Heart left ventricle (tissue), 16 donors: ENCODE results near the gene FGF19. TPM values are rescaled to one million over a fixed set of nuclear protein-coding genes. Genes with fewer than 3 reads are reported as not detected.

ENCODE experiments used
- ATAC-seq, 4 donors: fragments of 200-7000 bp; cut with Tn5 transposase; one replicate each; pipeline ENCODE4 v1.9.1; 2020 to 2022; ENCODE audit warnings: moderate library complexity in 4 of 4, mild to moderate bottlenecking in 3 of 4, moderate number of reproducible peaks in 1 of 4
- DNase-seq, 5 donors: peaks; one replicate each; pipeline ENCODE4 v3.0.0-alpha.2; 2020
- H3K27ac ChIP-seq, 12 donors: fragments of 200-600 bp; sonication (generic) in 4 of 12; one replicate each; pipeline versions ENCODE4 v1.5.0 to v1.8.0; 2016 to 2022; ENCODE audit warnings: mild to moderate bottlenecking in 2 of 12
- H3K27me3 ChIP-seq, 9 donors: fragments of 200-600 bp; sonication (generic) in 2 of 9; one replicate each; pipeline versions ENCODE4 v1.5.1 to v1.8.0; 2016 to 2022; ENCODE audit warnings: mild to moderate bottlenecking in 3 of 9
- H3K36me3 ChIP-seq, 9 donors: fragments of 200-600 bp; sonication (generic) in 2 of 9; one replicate each; pipeline versions ENCODE4 v1.5.0 to v1.8.0; 2018 to 2022; ENCODE audit warnings: mild to moderate bottlenecking in 2 of 9
- H3K4me1 ChIP-seq, 12 donors: fragments of 200-600 bp; sonication (generic) in 4 of 12; one replicate each; pipeline versions ENCODE4 v1.5.0 to v1.8.0; 2016 to 2022; ENCODE audit warnings: mild to moderate bottlenecking in 3 of 12
- H3K4me3 ChIP-seq, 12 donors: fragments of 200-600 bp; sonication (generic) in 4 of 12; one replicate each; pipeline versions ENCODE4 v1.5.0 to v1.8.0; 2017 to 2022; ENCODE audit warnings: mild to moderate bottlenecking in 9 of 12, moderate library complexity in 4 of 12
- H3K9me3 ChIP-seq, 12 donors: fragments of 200-600 bp; sonication (generic) in 4 of 12; one replicate each; pipeline versions ENCODE4 v1.5.0 to v1.8.0; 2016 to 2022; ENCODE audit warnings: mild to moderate bottlenecking in 1 of 12
- CTCF ChIP-seq, 12 donors: fragments of 200-600 bp; sonication (generic) in 4 of 12; IDR thresholded peaks; one replicate each; pipeline versions ENCODE4 v1.5.0 to v1.8.0; 2018 to 2022; ENCODE audit warnings: antibody characterized with exemption in 12 of 12, mild to moderate bottlenecking in 5 of 12
- POLR2A ChIP-seq, 2 donors: fragments of 450-650 bp; IDR thresholded peaks; one replicate each; pipeline ENCODE4 v1.6.1; 2017; ENCODE audit warnings: antibody characterized with exemption in 2 of 2, mild to moderate bottlenecking in 2 of 2, moderate library complexity in 2 of 2
- WGBS, 4 donors: extraction: QIAGEN DNeasy Blood & Tissue Kit in 2 of 4; methylation state at CpG; one replicate each; pipeline versions ENCODE4 v1.1.5 to v1.1.7; 2013 to 2018; 5-methylcytosine and 5-hydroxymethylcytosine counted together
- intact Hi-C, 10 donors: fragments of 100-400 bp; cut with DNase I; formaldehyde crosslinking; loops; one replicate each; pipeline versions ENCODE4 v1.11.1 to v1.14.2; 2022
- polyA plus RNA-seq, 2 donors: library from polyadenylated mRNA; stranded (reverse); fragments of 200-250 nt; gene quantifications; one replicate each; pipeline ENCODE4 v1.2.3, GENCODE V29; 2013
- total RNA-seq, 9 donors: library from RNA; depleted of rRNA in 2 of 9; stranded (reverse); fragments of >200 nt in 2 of 9; fragmentation: NEBNext Ultra II Directional in 3 of 9; extraction: Animal tissue kit (Norgen Biotek cat#: 25700) in 3 of 9; gene quantifications; one replicate each; pipeline versions ENCODE4 v1.1.0 to v1.2.4, GENCODE V29; 2016 to 2023
- donor health status: ischemic (EF 13 %, LVEDD 7.1; RV severe dilation, severe dysfunction).
- donor health status: healthy with polysubstance abuse.
- donor health status: DM: no; HTN: yes; CAD: no.
- donor health status: DM: no; HTN: no; CAD: no.
- donor health status: ischemic (EF 25% LVEDD 6.9; RV normal size, moderate dysfunction).
- donor health status: ischemic (EF 25% LVEDD 5.7; RV mildly dilated, moderate dysfunction).
- donor health status: healthy.
- donor health status: DM: yes; HTN: yes; CAD: no.
- donor health status: ischemic (EF 35%, LVEDD 5.7; RV mildly dilated, moderate dysfunction).
- donor health status: nonischemic (EF 11% LVEDD 7.7; RV severe dilation, severe dysfunction).
- donor health status: DM: yes; HTN: yes; CAD: no.
- donor health status: PGD.
- donor health status: ischemic (EF 29% LVEDD 5.4; RV normal size, mild dysfunction).
- donor health status: nonischemic (EF 23%, LVEDD 6.1; RV moderate dilation, normal function).

FGF19 gene
- total and polyA plus RNA-seq, 11 donors: not detected

DNA sequence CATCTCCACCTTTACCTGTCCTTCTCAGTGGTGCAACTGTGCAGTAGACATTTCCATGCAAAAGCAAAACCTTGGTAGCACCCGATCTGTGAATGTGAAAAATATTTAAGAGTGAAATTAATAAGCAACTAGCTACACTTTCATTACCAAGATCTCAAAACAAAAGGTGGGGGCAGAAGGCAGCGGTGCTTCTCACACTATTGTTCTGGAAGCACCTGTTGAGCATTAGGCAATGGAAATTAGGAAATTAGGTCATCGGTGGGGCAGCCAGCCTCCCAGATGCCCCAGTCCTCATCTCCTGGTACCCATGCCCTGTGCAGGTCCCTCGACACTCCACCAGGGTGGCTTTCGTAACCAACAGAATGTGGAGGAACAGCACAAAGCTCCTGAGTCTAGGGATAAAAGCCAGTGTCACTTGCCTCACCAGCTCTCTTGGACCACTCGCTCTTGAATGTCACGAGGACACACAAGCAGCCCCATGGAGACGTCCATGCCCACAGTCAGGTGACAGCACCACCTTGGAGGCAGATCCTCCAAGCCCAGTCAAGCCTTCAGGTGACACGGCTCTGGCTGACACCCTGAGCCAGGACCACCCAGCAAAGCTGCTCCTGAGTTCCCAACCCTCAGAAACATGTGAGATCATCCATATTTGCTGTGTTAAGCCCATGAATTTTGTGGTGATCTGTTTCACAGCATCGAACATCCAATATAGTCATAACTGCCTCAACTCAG lies 31.9 kb downstream of the FGF19 start:
- H3K4me1 ChIP-seq: peaks cover 0 to 37% (median 25%) of the 10 kb centered on the region in 12 donors
- no peak overlapping the region for H3K27ac ChIP-seq
- WGBS, 4 donors: 75 to 86% (median 83%) methylated on average over 10 of the region's 10 CpGs
- H3K27me3 ChIP-seq: no peaks in the 10 kb centered on the region
- no peaks in the 10 kb centered on the region for H3K9me3 ChIP-seq
- intact Hi-C loops: loop anchor here in 4 of 10 donors (2.0 kb wide), 2 partner anchors 27 to 571 kb away; no protein-coding TSS in a partner anchor
- TF ChIP-seq POLR2A (IDR thresholded peaks at IDR 0.05): no peak
- no peak for TF ChIP-seq CTCF (IDR thresholded peaks at IDR 0.05)
- peaks cover 0 to 61% (median 44%) of the 10 kb centered on the region in 9 donors for H3K36me3 ChIP-seq
- no peak overlapping the region for H3K4me3 ChIP-seq
- ATAC-seq (no peak), DNase-seq (no peak)

DNA sequence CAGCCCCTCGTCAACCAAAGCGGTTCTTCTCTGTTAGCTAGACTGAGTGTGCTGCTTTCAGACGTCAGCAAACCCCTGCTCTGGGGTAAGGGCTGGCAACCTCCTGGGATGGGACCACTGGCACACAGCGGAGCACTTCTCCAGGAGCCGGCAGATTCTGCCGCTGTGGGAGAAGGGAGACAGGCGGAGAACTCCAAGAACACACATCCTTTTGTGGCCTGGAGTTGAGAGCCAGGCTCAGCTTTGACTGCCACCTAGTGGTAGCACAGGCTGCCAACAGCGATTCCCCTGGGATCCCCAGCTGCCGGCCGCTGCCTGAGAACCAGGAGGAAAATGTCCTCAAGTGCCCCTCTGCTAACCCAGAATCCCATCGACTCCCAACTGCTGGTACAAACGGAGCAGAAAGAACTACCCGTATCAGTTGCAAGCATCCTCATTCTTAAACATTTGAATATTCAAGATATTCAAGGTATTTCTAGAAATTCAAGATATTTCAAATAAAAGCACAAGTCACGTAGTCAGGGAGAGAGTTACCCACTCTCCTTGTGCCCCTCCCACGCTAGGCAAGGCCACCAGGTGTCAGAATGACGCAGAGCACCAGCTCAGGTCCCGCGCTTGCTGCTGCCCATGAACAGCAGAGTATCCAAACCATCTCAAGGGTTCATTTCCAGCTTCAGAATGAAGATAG lies 33.5 kb downstream of the FGF19 start:
- peaks cover 0 to 32% (median 23%) of the 10 kb centered on the region in 12 donors for H3K4me1 ChIP-seq
- peaks cover 0 to 77% (median 59%) of the 10 kb centered on the region in 9 donors for H3K36me3 ChIP-seq
- intact Hi-C loops: loop anchor here in 5 of 10 donors (1.0 to 2.0 kb wide), 3 partner anchors 26 to 570 kb away; no protein-coding TSS in a partner anchor
- H3K4me3 ChIP-seq: no peak overlapping the region
- no peaks in the 10 kb centered on the region for H3K27me3 ChIP-seq
- peak; percentile 53 to 78 (median 70) for ATAC-seq
- peak; percentile 84 to 89 (median 88) for DNase-seq
- H3K9me3 ChIP-seq: no peaks in the 10 kb centered on the region
- H3K27ac ChIP-seq: peak overlapping the region in 4 of 12 donors; percentile 2 to 42 (median 22)
- WGBS, 4 donors: 26 to 33% (median 30%) methylated on average over 17 to 18 of the region's 18 CpGs
- TF ChIP-seq CTCF (IDR thresholded peaks at IDR 0.05) (peak; percentile 91 to 99 (median 96)), POLR2A (IDR thresholded peaks at IDR 0.05) (no peak)

DNA sequence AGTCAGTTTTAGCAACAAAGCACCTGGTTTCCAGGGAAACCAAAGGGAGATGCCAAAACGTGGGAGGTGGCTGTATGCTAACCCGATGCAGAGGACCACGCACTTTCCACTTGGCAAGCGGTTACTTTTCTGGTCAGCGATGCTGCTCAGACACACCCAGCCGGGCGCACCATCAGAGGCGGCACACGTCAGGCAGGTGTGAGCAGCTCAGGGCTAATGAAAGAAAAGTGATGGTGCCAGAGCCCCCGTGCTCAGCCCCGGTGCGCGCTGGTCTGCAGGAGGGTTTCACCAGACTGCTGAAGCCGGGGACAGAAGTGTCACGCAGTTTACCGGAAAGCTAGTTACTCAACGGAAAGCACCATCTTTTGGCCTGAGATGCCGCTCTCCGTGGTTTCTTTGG lies 34.3 kb downstream of the FGF19 start:
- 87 to 93% (median 92%) methylated on average over 19 of the region's 19 CpGs for WGBS, 4 donors
- no peak for DNase-seq
- ATAC-seq: no peak

More for the DNA sequence above, 34.3 kb downstream of the FGF19 start:
- H3K27ac ChIP-seq: no peak overlapping the region
- H3K9me3 ChIP-seq: no peaks in the 10 kb centered on the region
- H3K4me3 ChIP-seq: no peak overlapping the region
- H3K27me3 ChIP-seq: no peaks in the 10 kb centered on the region
- intact Hi-C loops: loop anchor here in 2 of 10 donors (5.0 kb wide), 1 partner anchor 567 kb away; no protein-coding TSS in a partner anchor
- TF ChIP-seq CTCF (IDR thresholded peaks at IDR 0.05): no peak
- TF ChIP-seq POLR2A (IDR thresholded peaks at IDR 0.05): no peak
- H3K4me1 ChIP-seq: peaks cover 0 to 32% (median 21%) of the 10 kb centered on the region in 12 donors
- H3K36me3 ChIP-seq: peaks cover 0 to 85% (median 67%) of the 10 kb centered on the region in 9 donors
